Common myeloid progenitor, CD34-positive (primary cell): ENCODE measurements around the gene HIVEP2.
A peak's percentile ranks its signal among the peaks of the same experiment; 100 is the strongest.

Source experiments
- CTCF ChIA-PET: fragments of 350-600 bp; sonication (Branson Sonifier 250); formaldehyde crosslinking; loops from one replicate; lab custom pipeline; 2021; ENCODE audit warnings: antibody characterized with exemption; lab: Charles Lee
- POLR2A ChIA-PET: fragments of 350-600 bp; sonication (Branson Sonifier 250); formaldehyde crosslinking; loops from one replicate; lab custom pipeline; 2021; ENCODE audit warnings: antibody characterized with exemption; lab: Charles Lee
- DNase-seq, 3 donors: peaks; one replicate each; pipeline versions ENCODE4 v3.0.0 to v3.0.0-alpha.2; 2013
- H3K27ac ChIP-seq, 2 experiments: 1 replicate in 1 of 2; 2 replicates in 1 of 2; pipeline ENCODE4 v1.7.0; 2013; ENCODE audit warnings: inconsistent platforms in 2 of 2, low read length in 2 of 2, mild to moderate bottlenecking in 2 of 2, low read depth in 1 of 2, moderate library complexity in 1 of 2; ENCODE audit not compliant: severe bottlenecking in 2 of 2, insufficient read depth in 1 of 2, poor library complexity in 1 of 2
- H3K27me3 ChIP-seq, 5 experiments: replicated peaks in 2 of 5; 1 replicate in 3 of 5; 2 replicates in 2 of 5; pipeline versions ENCODE4 v1.6.1 to v1.7.0; 2013; ENCODE audit warnings: low read length in 4 of 5, mild to moderate bottlenecking in 2 of 5, moderate library complexity in 2 of 5, inconsistent platforms in 1 of 5; ENCODE audit not compliant: insufficient read depth in 5 of 5, control insufficient read depth in 4 of 5
- H3K36me3 ChIP-seq, 4 experiments: 1 replicate in 2 of 4; 2 replicates in 2 of 4; pipeline versions ENCODE4 v1.6.1 to v1.7.0; 2013; ENCODE audit warnings: low read length in 3 of 4, control low read depth in 1 of 4, mild to moderate bottlenecking in 1 of 4; ENCODE audit not compliant: control insufficient read depth in 4 of 4, insufficient read depth in 4 of 4
- H3K4me1 ChIP-seq, 4 experiments: 1 replicate in 3 of 4; 2 replicates in 1 of 4; pipeline versions ENCODE4 v1.6.1 to v1.7.1; 2013; ENCODE audit warnings: low read length in 3 of 4, mild to moderate bottlenecking in 3 of 4, control low read depth in 1 of 4, inconsistent platforms in 1 of 4, moderate library complexity in 1 of 4; ENCODE audit not compliant: control insufficient read depth in 4 of 4, insufficient read depth in 4 of 4; ENCODE audit errors: control extremely low read depth in 1 of 4
- H3K4me3 ChIP-seq, 7 experiments: 1 replicate in 4 of 7; 2 replicates in 3 of 7; pipeline versions ENCODE4 v1.5.1 to v1.7.0; 2013; ENCODE audit warnings: mild to moderate bottlenecking in 7 of 7, low read length in 6 of 7, moderate library complexity in 6 of 7, inconsistent platforms in 2 of 7, low read depth in 2 of 7, control low read depth in 1 of 7; ENCODE audit not compliant: insufficient read depth in 4 of 7, control insufficient read depth in 1 of 7; ENCODE audit errors: extremely low read depth in 1 of 7
- H3K9me3 ChIP-seq, 5 experiments: 1 replicate in 4 of 5; 2 replicates in 1 of 5; pipeline versions ENCODE4 v1.6.1 to v1.7.1; 2013; ENCODE audit warnings: low read length in 4 of 5, mild to moderate bottlenecking in 2 of 5, inconsistent platforms in 1 of 5, low read depth in 1 of 5, moderate library complexity in 1 of 5; ENCODE audit not compliant: control insufficient read depth in 4 of 5, insufficient read depth in 2 of 5; ENCODE audit errors: control extremely low read depth in 1 of 5
- WGBS: methylation state at CpG from one replicate; pipeline ENCODE4 v1.1.5; 2013; ENCODE audit not compliant: insufficient coverage; 5-methylcytosine and 5-hydroxymethylcytosine counted together

HIVEP2 gene

DNA sequence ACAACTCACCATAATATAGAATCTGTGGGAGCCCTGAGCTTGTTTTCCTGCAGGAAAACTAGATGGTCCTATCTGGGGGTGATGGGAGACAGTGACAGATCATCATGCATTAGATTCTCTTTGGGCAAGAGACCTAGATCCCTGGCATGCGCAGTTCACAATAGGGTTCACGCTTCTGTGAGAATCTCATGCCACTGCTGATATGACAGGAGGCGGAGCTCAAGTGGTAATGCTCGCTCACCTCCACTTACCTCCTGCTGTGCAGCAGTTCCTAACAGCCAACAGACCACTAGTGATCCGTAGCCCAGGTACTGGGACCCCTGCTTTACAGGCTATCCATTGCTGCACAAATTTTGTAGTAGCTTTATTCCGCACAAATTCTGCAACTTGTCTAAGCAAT is 84.5 kb downstream of the HIVEP2 start:
- Histone ChIP-seq H3K36me3 (no peaks in the 10 kb centered on the region), H3K27me3 (no peaks in the 10 kb centered on the region), H3K4me3 (no peak overlapping the region), H3K4me1 (peaks cover 19 to 29% (median 25%) of the 10 kb centered on the region in 4 experiments), H3K9me3 (no peaks in the 10 kb centered on the region), H3K27ac (no peak overlapping the region)
- no peak for DNase-seq
- 97% methylated on average over 4 of the region's 6 CpGs for WGBS
- ChIA-PET POLR2A (interaction anchor here (0.7 kb wide), 1 partner anchor 12 kb away, joined by 3 read pairs; no protein-coding TSS in a partner anchor), CTCF (interaction anchor here (0.8 kb wide), 1 partner anchor 111 kb away, joined by 3 read pairs; no protein-coding TSS in a partner anchor)

DNA sequence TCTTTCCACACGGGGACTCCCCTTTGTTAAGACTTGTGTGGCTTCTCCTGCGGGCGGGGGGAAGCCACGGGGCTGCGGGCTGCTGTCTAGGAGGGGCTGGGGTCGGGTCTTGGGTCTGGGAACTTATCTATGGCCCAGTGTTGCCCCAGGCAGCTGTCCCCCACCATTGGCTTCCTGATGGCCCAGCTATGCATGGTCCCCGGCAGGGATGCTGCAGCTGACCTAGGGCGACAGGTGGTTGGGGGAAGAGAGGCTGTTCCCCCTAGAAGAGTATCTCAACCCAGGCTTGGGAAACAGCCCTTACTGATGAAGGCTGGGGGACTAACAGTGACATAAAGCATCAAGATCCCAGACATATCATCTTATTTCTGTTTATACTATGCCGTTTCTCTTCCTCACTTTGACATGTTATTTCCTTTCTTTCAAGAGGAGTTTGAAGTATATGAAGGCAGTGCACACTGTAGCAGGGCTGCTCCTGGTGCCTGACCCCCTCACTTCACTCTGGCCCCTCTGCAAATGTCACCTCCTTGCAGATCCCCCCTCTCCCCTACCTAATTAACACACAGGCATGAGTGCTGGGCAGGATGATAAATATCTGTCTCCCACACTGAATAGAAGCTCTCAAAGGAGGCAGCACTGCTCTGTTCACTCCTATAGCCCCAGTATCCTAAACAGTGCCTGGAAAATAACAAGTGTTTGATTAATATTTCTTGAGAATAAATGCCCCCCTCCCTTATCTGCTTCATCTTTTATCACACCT is 87.0 kb downstream of the HIVEP2 start:
- POLR2A ChIA-PET = interaction anchor here (1.9 kb wide), 1 partner anchor 11 kb away, joined by 6 read pairs; no protein-coding TSS in a partner anchor
- Histone ChIP-seq H3K36me3 (no peaks in the 10 kb centered on the region), H3K27me3 (no peaks in the 10 kb centered on the region), H3K9me3 (no peaks in the 10 kb centered on the region), H3K27ac (no peak overlapping the region), H3K4me3 (peak overlapping the region in 3 of 7 experiments; percentile 46 to 60 (median 49)), H3K4me1 (peaks cover 19 to 35% (median 30%) of the 10 kb centered on the region in 4 experiments)
- DNase-seq = peak in 2 of 3 donors; percentile 46 to 66
- WGBS = 9% methylated on average over 5 of the region's 9 CpGs
- CTCF ChIA-PET = interaction anchor here (1.0 to 1.8 kb wide), 2 partner anchors 24 to 28 kb away, joined by 5 to 6 read pairs; no protein-coding TSS in a partner anchor

DNA sequence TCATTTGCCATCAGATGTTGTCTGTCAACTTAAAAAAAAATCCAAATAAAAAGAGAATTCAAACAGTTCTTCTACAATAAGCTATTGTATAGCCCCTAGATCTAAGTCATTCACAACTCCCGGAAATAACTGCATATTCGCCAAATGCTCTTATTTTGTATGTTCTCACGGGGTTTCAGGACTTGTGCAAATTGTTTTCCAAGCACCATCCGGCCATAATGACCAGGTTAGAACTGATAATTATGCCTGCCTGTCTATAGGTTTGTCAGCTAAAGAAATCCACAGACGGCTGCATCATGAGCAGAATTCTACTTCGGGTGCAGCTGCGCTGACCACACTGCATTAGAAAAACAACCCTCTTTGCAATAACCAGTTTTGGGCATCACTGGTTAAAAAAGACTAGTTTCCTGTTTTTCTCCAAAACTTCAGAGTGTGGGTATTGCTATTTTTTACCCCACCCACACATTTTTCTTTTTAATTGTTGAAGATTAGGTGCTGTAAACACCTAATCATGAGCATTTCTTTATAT is 87.7 kb downstream of the HIVEP2 start:
- DNase-seq = peak in 2 of 3 donors; percentile 44 to 59
- H3K4me1 ChIP-seq = peaks cover 19 to 35% (median 30%) of the 10 kb centered on the region in 4 experiments
- no peak overlapping the region for H3K27ac ChIP-seq
- no peaks in the 10 kb centered on the region for H3K27me3 ChIP-seq
- ChIA-PET POLR2A (interaction anchor here (1.9 kb wide), 1 partner anchor 11 kb away, joined by 6 read pairs; no protein-coding TSS in a partner anchor), CTCF (interaction anchor here (0.9 to 1.8 kb wide), 4 partner anchors 14 to 29 kb away, joined by 3 to 6 read pairs (median 4); no protein-coding TSS in a partner anchor)
- no peaks in the 10 kb centered on the region for H3K36me3 ChIP-seq
- 57% methylated on average over 7 of the region's 7 CpGs for WGBS
- H3K4me3 ChIP-seq = peak overlapping the region in 2 of 7 experiments; percentile 46 to 60
- H3K9me3 ChIP-seq = no peaks in the 10 kb centered on the region

DNA sequence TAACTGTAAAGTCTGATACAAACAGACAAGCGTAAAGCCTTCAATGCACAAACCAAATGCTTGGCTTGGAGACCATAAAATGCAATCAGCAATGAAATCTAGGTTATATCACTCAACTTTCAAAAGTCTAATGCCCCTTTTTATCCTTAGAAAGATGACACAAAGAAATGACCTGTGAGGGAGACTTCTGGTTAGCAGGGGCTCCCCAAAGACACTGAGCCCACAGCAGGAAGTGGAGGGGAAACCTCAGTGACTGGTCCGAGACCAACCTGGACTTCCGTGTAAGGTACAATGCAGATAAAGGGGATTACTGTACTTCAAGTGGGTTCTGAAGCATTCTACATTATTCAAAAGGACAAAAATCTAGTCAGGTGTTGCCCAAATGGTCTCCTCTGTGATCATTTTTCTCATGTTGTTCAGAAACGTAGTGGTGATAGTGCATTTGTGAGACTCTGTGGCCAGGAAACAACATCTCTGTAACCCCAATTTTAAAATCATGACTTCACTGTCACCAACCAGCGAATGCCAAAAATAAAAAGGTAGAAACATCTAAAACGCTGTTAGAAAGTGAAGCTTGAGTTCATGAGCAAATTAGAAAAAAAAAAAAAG is 88.2 kb downstream of the HIVEP2 start:
- Histone ChIP-seq H3K27ac (peak overlapping the region in 1 of 2 experiments; percentile 18), H3K4me1 (peaks cover 20 to 35% (median 30%) of the 10 kb centered on the region in 4 experiments), H3K4me3 (peak overlapping the region in 1 of 7 experiments; percentile 51), H3K36me3 (no peaks in the 10 kb centered on the region), H3K9me3 (no peaks in the 10 kb centered on the region), H3K27me3 (no peaks in the 10 kb centered on the region)
- ChIA-PET CTCF (interaction anchor here (0.9 to 1.8 kb wide), 4 partner anchors 14 to 29 kb away, joined by 3 to 6 read pairs (median 4); no protein-coding TSS in a partner anchor), POLR2A (interaction anchor here (1.9 kb wide), 1 partner anchor 12 kb away, joined by 6 read pairs; no protein-coding TSS in a partner anchor)
- 23% methylated on average over 3 of the region's 6 CpGs for WGBS
- peak in 2 of 3 donors; percentile 63 to 73 for DNase-seq

DNA sequence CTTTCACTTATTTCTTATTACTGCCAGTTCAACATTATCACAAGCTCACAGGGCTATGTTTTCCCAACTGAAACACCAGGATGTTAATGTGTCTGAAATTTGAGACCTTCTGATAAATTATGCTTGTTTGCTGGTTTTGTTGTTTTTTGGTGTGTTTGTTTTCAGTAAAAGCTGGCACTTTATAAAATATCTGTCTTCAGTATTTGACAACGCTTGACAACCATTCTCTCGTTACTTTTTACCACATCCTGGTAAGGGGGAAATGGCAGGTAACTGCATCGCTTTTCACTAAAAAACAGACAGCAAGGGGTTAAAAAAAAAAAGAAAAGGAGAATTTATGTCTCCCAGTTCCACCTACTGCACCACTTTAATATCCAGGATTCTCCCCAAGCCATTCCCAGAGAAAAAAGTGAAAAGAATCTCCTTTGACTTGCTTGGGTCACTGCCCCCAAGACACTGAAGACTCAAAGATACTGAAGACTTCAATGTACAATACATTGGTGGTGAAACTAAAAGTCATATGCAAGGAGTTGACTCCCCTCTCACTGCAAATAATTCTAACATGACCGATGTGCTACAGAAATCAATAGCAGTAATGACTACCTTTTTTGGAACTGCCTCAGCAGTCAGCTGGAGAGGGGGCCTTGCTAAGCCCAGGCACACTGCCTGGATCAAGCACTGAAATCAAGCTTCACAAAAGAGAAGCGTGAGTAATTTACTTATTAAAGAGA is 88.9 kb downstream of the HIVEP2 start:
- no peaks in the 10 kb centered on the region for H3K36me3 ChIP-seq
- WGBS = 86% methylated on average over 1 of the region's 5 CpGs
- peak in 1 of 3 donors; percentile 32 for DNase-seq
- POLR2A ChIA-PET = no interaction called here
- H3K4me1 ChIP-seq = peaks cover 23 to 38% (median 30%) of the 10 kb centered on the region in 4 experiments
- H3K4me3 ChIP-seq = peak overlapping the region in 2 of 7 experiments; percentile 14 to 51
- no peaks in the 10 kb centered on the region for H3K9me3 ChIP-seq
- no peaks in the 10 kb centered on the region for H3K27me3 ChIP-seq
- peak overlapping the region in 1 of 2 experiments; percentile 18 for H3K27ac ChIP-seq
- CTCF ChIA-PET = interaction anchor here (0.6 to 1.8 kb wide), 3 partner anchors 13 to 38 kb away, joined by 3 to 6 read pairs (median 3); no protein-coding TSS in a partner anchor
